HL-60 (cell line): ENCODE measurements around the gene DENND11.

ENCODE experiments used
- CTCF ChIP-seq: IDR thresholded peaks from one replicate; pipeline ENCODE4 v1.5.1; 2011; ENCODE audit warnings: low read length, control low read depth, inconsistent platforms; ENCODE audit not compliant: insufficient read depth
- POLR2AphosphoS5 ChIP-seq: IDR thresholded peaks from 2 replicates; pipeline ENCODE4 v1.6.1; 2012; ENCODE audit warnings: low read depth
- REST ChIP-seq: IDR thresholded peaks from 2 replicates; pipeline ENCODE4 v1.6.1; 2012; ENCODE audit warnings: low read depth; ENCODE audit not compliant: insufficient replicate concordance

- TF ChIP-seq CTCF (no peak), POLR2AphosphoS5 (no peak), REST (no peak)
Observed at GRCh38 chr7:141701489-141702046, 398 bp downstream of the DENND11 start.
